Urothelium cell line (cell line): ENCODE measurements around the gene FKBP1C.
"Not testable (repeated sequence)": the region's sequence is repeated elsewhere in the genome, so short reads cannot be mapped to it uniquely, and the experiment has no call there.

ENCODE experiments used
- DNase-seq: peaks from one replicate; pipeline ENCODE4 v3.0.0; 2011; ENCODE audit warnings: low spot score, mixed read lengths
- FAIRE-seq: peaks from 2 replicates; lab custom pipeline; 2011; peaks lifted over from hg19 to GRCh38; lab: Jason Lieb, UNC

Gene FKBP1C

GRCh38 chr6:63211343-63211742, at the start of gene FKBP1C:
Gene FKBP1C (plus strand): TSS chr6:63211469.
- FAIRE-seq, DNase-seq: not testable (repeated sequence)

GRCh38 chr6:63164047-63164803, 47.0 kb upstream of the FKBP1C start:
- not testable (repeated sequence) for FAIRE-seq, DNase-seq

GRCh38 chr6:63174173-63174572, 37.1 kb upstream of the FKBP1C start:
- no peak for DNase-seq

GRCh38 chr6:63176181-63176580, 35.1 kb upstream of the FKBP1C start:
- no peak for FAIRE-seq
- DNase-seq, result no peak

More at GRCh38 chr6:63174173-63174572, 37.1 kb upstream of the FKBP1C start:
- FAIRE-seq, result no peak

- FAIRE-seq (no peak), DNase-seq (no peak)
Observed at GRCh38 chr6:63180367-63180766, 30.9 kb upstream of the FKBP1C start.

GRCh38 chr6:63186970-63187369, 24.3 kb upstream of the FKBP1C start:
- no peak for FAIRE-seq
- DNase-seq, result no peak

- FAIRE-seq, result no peak
- no peak for DNase-seq
Observed at GRCh38 chr6:63188828-63189227, 22.4 kb upstream of the FKBP1C start.

- no peak for DNase-seq
- no peak for FAIRE-seq
Observed at GRCh38 chr6:63193324-63193723, 17.9 kb upstream of the FKBP1C start.

- no peak for FAIRE-seq
Observed at GRCh38 chr6:63197741-63198140, 13.5 kb upstream of the FKBP1C start.

GRCh38 chr6:63213325-63213724, 2.1 kb downstream of the FKBP1C start:
- DNase-seq (no peak), FAIRE-seq (no peak)

More at GRCh38 chr6:63197741-63198140, 13.5 kb upstream of the FKBP1C start:
- no peak for DNase-seq

GRCh38 chr6:63214816-63215215, 3.5 kb downstream of the FKBP1C start:
- FAIRE-seq (no peak), DNase-seq (no peak)

- DNase-seq (no peak), FAIRE-seq (no peak)
Observed at GRCh38 chr6:63224179-63224578, 12.9 kb downstream of the FKBP1C start.

- DNase-seq, FAIRE-seq: not testable (repeated sequence)
Observed at GRCh38 chr6:63225987-63226386, 14.7 kb downstream of the FKBP1C start.

- not testable (repeated sequence) for FAIRE-seq
Observed at GRCh38 chr6:63227928-63228894, 16.9 kb downstream of the FKBP1C start.

GRCh38 chr6:63230027-63230426, 18.8 kb downstream of the FKBP1C start:
- not testable (repeated sequence) for DNase-seq, FAIRE-seq

More at GRCh38 chr6:63227928-63228894, 16.9 kb downstream of the FKBP1C start:
- not testable (repeated sequence) for DNase-seq

GRCh38 chr6:63230511-63230910, 19.2 kb downstream of the FKBP1C start:
- not testable (repeated sequence) for FAIRE-seq

GRCh38 chr6:63236398-63236817, 25.1 kb downstream of the FKBP1C start:
- DNase-seq, result no peak
- no peak for FAIRE-seq

More at GRCh38 chr6:63230511-63230910, 19.2 kb downstream of the FKBP1C start:
- not testable (repeated sequence) for DNase-seq

- no peak for DNase-seq
- no peak for FAIRE-seq
Observed at GRCh38 chr6:63245420-63245819, 34.2 kb downstream of the FKBP1C start.

GRCh38 chr6:63245909-63246308, 34.6 kb downstream of the FKBP1C start:
- FAIRE-seq (no peak), DNase-seq (no peak)

- FAIRE-seq (no peak), DNase-seq (no peak)
Observed at GRCh38 chr6:63246581-63246980, 35.3 kb downstream of the FKBP1C start.

- FAIRE-seq, result no peak
- DNase-seq, result no peak
Observed at GRCh38 chr6:63249875-63250482, 38.7 kb downstream of the FKBP1C start.
